Spleen (tissue), 11 donors: ENCODE results near the gene MYH15. TPM values are rescaled to one million over a fixed set of nuclear protein-coding genes. Genes with fewer than 3 reads are reported as not detected.

Experiments used
- DNase-seq: peaks from one replicate; pipeline ENCODE4 v3.0.0-alpha.2; 2020
- H3K27ac ChIP-seq, 8 donors: fragments of 200-600 bp; sonication (generic) in 7 of 8; 1 replicate in 4 of 8; 2 replicates in 4 of 8; pipeline versions ENCODE4 v1.5.0 to v1.8.0; 2016 to 2021; ENCODE audit warnings: inconsistent platforms in 4 of 8, mild to moderate bottlenecking in 4 of 8, moderate library complexity in 1 of 8
- H3K27me3 ChIP-seq, 7 donors: fragments of 200-600 bp; sonication (generic) in 6 of 7; replicated peaks in 1 of 7; 1 replicate in 4 of 7; 2 replicates in 3 of 7; pipeline versions ENCODE4 v1.5.0 to v1.8.0; 2016 to 2021; ENCODE audit warnings: inconsistent platforms in 3 of 7, mild to moderate bottlenecking in 1 of 7
- H3K36me3 ChIP-seq, 6 donors: fragments of 200-600 bp; sonication (generic) in 5 of 6; 1 replicate in 4 of 6; 2 replicates in 2 of 6; pipeline versions ENCODE4 v1.5.0 to v1.8.0; 2016 to 2021; ENCODE audit warnings: inconsistent platforms in 2 of 6
- H3K4me1 ChIP-seq, 6 donors: fragments of 200-600 bp; sonication (generic) in 5 of 6; 1 replicate in 3 of 6; 2 replicates in 3 of 6; pipeline versions ENCODE4 v1.5.0 to v1.8.0; 2016 to 2021; ENCODE audit warnings: inconsistent platforms in 3 of 6
- H3K4me3 ChIP-seq, 8 donors: fragments of 200-600 bp; sonication (generic) in 7 of 8; 1 replicate in 4 of 8; 2 replicates in 4 of 8; pipeline versions ENCODE4 v1.5.0 to v1.8.0; 2016 to 2021; ENCODE audit warnings: inconsistent platforms in 4 of 8, mild to moderate bottlenecking in 4 of 8, moderate library complexity in 2 of 8
- H3K9me3 ChIP-seq, 8 donors: fragments of 200-600 bp; sonication (generic) in 7 of 8; 1 replicate in 4 of 8; 2 replicates in 4 of 8; pipeline versions ENCODE4 v1.5.0 to v1.8.0; 2016 to 2021; ENCODE audit warnings: inconsistent platforms in 4 of 8
- CTCF ChIP-seq, 11 experiments: fragments of 200-600 bp in 7 of 11; fragments of 450-650 bp in 4 of 11; sonication (generic) in 4 of 11; IDR thresholded peaks in 8 of 11; conservative IDR thresholded peaks in 3 of 11; 1 replicate in 7 of 11; 2 replicates in 4 of 11; pipeline versions ENCODE4 v1.4.0 to v1.8.0; 2016 to 2021; ENCODE audit warnings: antibody characterized with exemption in 11 of 11, inconsistent platforms in 4 of 11, mild to moderate bottlenecking in 1 of 11
- POLR2A ChIP-seq, 3 donors: fragments of 450-650 bp; IDR thresholded peaks; one replicate each; pipeline ENCODE4 v1.5.1; 2017; ENCODE audit warnings: antibody characterized with exemption in 3 of 3, mild to moderate bottlenecking in 1 of 3
- POLR2AphosphoS5 ChIP-seq, 3 donors: sonication (generic); formaldehyde crosslinking; IDR thresholded peaks; one replicate each; pipeline ENCODE4 v1.5.1; 2017; ENCODE audit warnings: antibody characterized with exemption in 3 of 3
- WGBS, 5 donors: extraction: QIAGEN DNeasy Blood & Tissue Kit in 3 of 5; methylation state at CpG; one replicate each; pipeline versions ENCODE4 v1.1.5 to v1.1.7; 2013 to 2018; 5-methylcytosine and 5-hydroxymethylcytosine counted together
- intact Hi-C: fragments of 100-400 bp; cut with DNase I; formaldehyde crosslinking; loops from one replicate; pipeline ENCODE4 v1.15.0; 2023; ENCODE audit warnings: low total_unique reads
- polyA plus RNA-seq, 3 donors: library from polyadenylated mRNA; stranded (reverse); fragments of 200-250 nt; gene quantifications; one replicate each; pipeline ENCODE4 v1.2.1, GENCODE V29; 2013
- total RNA-seq, 7 donors: library from RNA; depleted of rRNA in 3 of 7; stranded (reverse); fragments of >200 nt in 3 of 7; fragmentation: NEBNext Ultra II Directional in 4 of 7; extraction: Animal tissue kit (Norgen Biotek cat#: 25700) in 4 of 7; gene quantifications; one replicate each; pipeline versions ENCODE4 v1.1.0 to v1.2.1, GENCODE V29; 2016 to 2021
- donor health status: healthy with polysubstance abuse.
- donor health status: DM: no; HTN: no; CAD: no; lungs with moderate emphysema.
- donor health status: DM: no; HTN: no; CAD: no.
- donor health status: Bipolar disorder and iron deficiency.
- donor health status: healthy.
- donor health status: DM: no; HTN: no; CAD: no.
- donor health status: DM: yes; HTN: yes; CAD: no.

MYH15 gene
- total and polyA plus RNA-seq, 10 donors, result 0.02 to 3.0 (median 0.18) TPM

GRCh38 chr3:108487439-108487838 is 23.0 kb downstream of the MYH15 start:
- Histone ChIP-seq H3K9me3 (no peaks in the 10 kb centered on the region), H3K27ac (no peak overlapping the region), H3K36me3 (no peaks in the 10 kb centered on the region), H3K4me1 (peaks cover 0 to 8% (median 2%) of the 10 kb centered on the region in 6 donors), H3K27me3 (no peaks in the 10 kb centered on the region), H3K4me3 (no peak overlapping the region)
- DNase-seq, result no peak
- intact Hi-C loops, result loop anchor here (5.0 to 10.0 kb wide), 3 partner anchors 65 to 1253 kb away; no protein-coding TSS in a partner anchor
- TF ChIP-seq POLR2A (IDR thresholded peaks at IDR 0.05), result no peak
- no peak for TF ChIP-seq CTCF (IDR thresholded peaks at IDR 0.05 in 8 of 11, conservative IDR thresholded peaks at IDR 0.05 in 3 of 11)
- no peak for TF ChIP-seq POLR2AphosphoS5 (IDR thresholded peaks at IDR 0.05)
- WGBS, 5 donors, result 68 to 73% (median 69%) methylated on average over 2 of the region's 2 CpGs

DNA sequence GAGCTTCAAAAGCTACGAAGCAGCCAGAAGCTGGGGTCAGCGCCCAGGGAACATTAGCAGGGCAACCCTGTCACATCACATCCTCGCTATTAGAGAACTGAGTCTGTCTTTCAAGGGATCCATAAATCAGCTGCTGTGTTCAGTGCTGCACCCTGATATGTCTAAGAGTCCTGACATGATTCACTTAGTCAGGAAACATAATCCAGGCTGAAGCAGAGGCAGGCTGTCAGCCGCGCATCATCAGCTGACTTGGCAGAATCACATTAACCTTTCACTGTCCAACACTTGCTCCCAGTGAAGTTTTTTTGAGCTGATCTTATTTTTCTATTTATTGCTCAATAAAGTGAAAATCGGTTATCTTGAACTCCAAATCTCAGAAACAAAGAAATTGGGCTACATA is 23.5 kb downstream of the MYH15 start:
- intact Hi-C loops, result loop anchor here (5.0 to 10.0 kb wide), 3 partner anchors 65 to 1252 kb away; no protein-coding TSS in a partner anchor
- WGBS, 5 donors, result 44 to 55% (median 50%) methylated on average over 6 of the region's 6 CpGs
- TF ChIP-seq POLR2A (IDR thresholded peaks at IDR 0.05) (no peak), POLR2AphosphoS5 (IDR thresholded peaks at IDR 0.05) (no peak), CTCF (IDR thresholded peaks at IDR 0.05 in 8 of 11, conservative IDR thresholded peaks at IDR 0.05 in 3 of 11) (no peak)

GRCh38 chr3:108486338-108486737 is 24.1 kb downstream of the MYH15 start:
- TF ChIP-seq POLR2A (IDR thresholded peaks at IDR 0.05) (no peak), POLR2AphosphoS5 (IDR thresholded peaks at IDR 0.05) (no peak), CTCF (IDR thresholded peaks at IDR 0.05 in 8 of 11, conservative IDR thresholded peaks at IDR 0.05 in 3 of 11) (no peak)
- Histone ChIP-seq H3K4me3 (no peak overlapping the region), H3K4me1 (peaks cover 0 to 8% (median 2%) of the 10 kb centered on the region in 6 donors), H3K9me3 (no peaks in the 10 kb centered on the region), H3K27me3 (no peaks in the 10 kb centered on the region), H3K36me3 (no peaks in the 10 kb centered on the region), H3K27ac (no peak overlapping the region)
- WGBS, 5 donors, result 77 to 92% (median 86%) methylated on average over 3 of the region's 3 CpGs
- intact Hi-C loops, result loop anchor here (5.0 to 10.0 kb wide), 3 partner anchors 66 to 1252 kb away; no protein-coding TSS in a partner anchor
- DNase-seq, result no peak

More for the DNA sequence above, 23.5 kb downstream of the MYH15 start:
- Histone ChIP-seq H3K4me1 (peaks cover 0 to 8% (median 2%) of the 10 kb centered on the region in 6 donors), H3K9me3 (no peaks in the 10 kb centered on the region), H3K4me3 (no peak overlapping the region), H3K36me3 (no peaks in the 10 kb centered on the region), H3K27ac (no peak overlapping the region), H3K27me3 (no peaks in the 10 kb centered on the region)
- no peak for DNase-seq

- Histone ChIP-seq H3K4me3 (no peak overlapping the region), H3K9me3 (no peaks in the 10 kb centered on the region), H3K27me3 (no peaks in the 10 kb centered on the region), H3K27ac (no peak overlapping the region), H3K4me1 (peaks cover 0 to 8% (median 2%) of the 10 kb centered on the region in 6 donors), H3K36me3 (no peaks in the 10 kb centered on the region)
- TF ChIP-seq POLR2A (IDR thresholded peaks at IDR 0.05), result no peak
- TF ChIP-seq CTCF (IDR thresholded peaks at IDR 0.05 in 8 of 11, conservative IDR thresholded peaks at IDR 0.05 in 3 of 11), result no peak
- TF ChIP-seq POLR2AphosphoS5 (IDR thresholded peaks at IDR 0.05), result no peak
- DNase-seq, result no peak
- intact Hi-C loops, result loop anchor here (5.0 to 10.0 kb wide), 3 partner anchors 67 to 1250 kb away; no protein-coding TSS in a partner anchor
- WGBS, 5 donors, result 75 to 95% (median 80%) methylated on average over 3 of the region's 3 CpGs
Measured at GRCh38 chr3:108485146-108485545, 25.2 kb downstream of the MYH15 start.
